HG03521 (cell line): ENCODE results near the gene NR1H4.
"Not testable (repeated sequence)": the region's sequence is repeated elsewhere in the genome, so short reads cannot be mapped to it uniquely, and the experiment has no call there.

Source experiments
- ATAC-seq: cut with Tn5 transposase; IDR thresholded peaks from one replicate; pipeline ENCODE4 v1.9.1; 2021; ENCODE audit warnings: mild to moderate bottlenecking, moderate library complexity; ENCODE audit not compliant: unreplicated experiment

Gene NR1H4

GRCh38 chr12:100564905-100565467, 91.3 kb downstream of the NR1H4 start:
- ATAC-seq, result no peak

DNA sequence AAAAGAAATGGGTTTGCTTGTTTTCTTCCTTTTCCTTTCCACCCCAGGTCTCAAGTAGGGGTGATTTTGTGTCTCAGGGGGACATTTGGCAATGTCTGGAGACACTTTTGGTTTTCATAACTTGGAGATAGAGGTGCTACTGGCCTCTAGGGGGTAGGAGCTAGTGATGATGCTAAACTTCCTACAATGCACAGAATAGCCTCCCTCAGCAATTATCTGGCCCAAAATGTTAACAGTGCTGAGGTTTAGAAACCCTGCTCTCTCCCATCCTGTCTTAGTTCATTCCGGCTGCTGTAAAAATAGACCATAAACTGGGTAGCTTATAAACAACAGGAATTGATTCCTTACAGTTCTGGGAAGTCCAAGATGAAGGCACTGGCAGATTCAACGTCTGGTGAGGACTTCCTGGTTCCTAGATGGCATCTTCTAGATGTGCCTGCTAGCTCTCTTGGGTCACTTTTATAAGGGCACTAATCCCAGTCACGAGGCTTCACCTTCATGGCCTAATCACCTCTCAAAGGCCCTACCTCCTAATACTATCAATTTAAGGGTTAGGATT, 92.4 kb downstream of the NR1H4 start:
- ATAC-seq, result no peak

DNA sequence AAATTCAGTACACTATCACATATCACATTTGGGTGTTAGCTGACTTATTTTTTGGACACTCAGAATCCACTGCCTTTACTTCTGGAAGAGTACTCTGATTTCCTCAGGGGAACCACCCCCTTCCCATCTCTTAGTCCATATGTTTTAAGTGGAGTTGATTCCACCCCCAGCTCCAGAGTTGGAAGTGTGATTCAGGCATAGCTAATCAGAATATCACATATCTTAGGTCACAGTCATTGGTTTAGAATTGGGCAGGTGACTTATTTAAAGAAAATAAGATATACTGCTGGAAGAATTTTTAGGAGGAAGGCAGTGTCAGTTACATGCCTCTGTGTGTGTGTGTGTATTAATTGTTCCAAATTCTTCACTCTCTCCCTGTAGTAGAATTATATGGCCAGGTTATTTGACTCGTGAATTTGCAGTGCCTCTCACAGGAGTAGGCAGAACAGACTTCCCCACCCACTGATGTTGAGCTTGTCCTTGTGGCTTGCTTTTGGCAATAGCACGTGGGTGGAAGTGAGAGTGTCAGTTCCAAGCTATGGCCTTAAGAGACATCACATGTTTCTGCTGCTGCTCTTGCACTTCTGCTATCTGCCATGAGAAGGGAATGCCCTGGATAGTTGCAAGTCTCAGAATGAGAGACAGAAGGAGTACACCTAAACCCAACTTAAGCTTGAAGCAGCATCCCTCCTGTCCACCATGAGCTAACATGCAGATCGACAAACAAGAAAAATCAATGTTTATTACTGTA, 93.4 kb downstream of the NR1H4 start:
- peak; percentile 90 for ATAC-seq

- ATAC-seq, result no peak
These were observed 94.3 kb downstream of the NR1H4 start for GRCh38 chr12:100567945-100568344.

- ATAC-seq, result no peak
These were observed 98.5 kb downstream of the NR1H4 start for GRCh38 chr12:100572184-100572583.

- peak; percentile 98 for ATAC-seq
These were observed 99.9 kb downstream of the NR1H4 start, which contains the start of gene GAS2L3 for GRCh38 chr12:100573292-100574186. Gene GAS2L3 (plus strand): TSS chr12:100573684. CDS start chr12:100594905, 21,221 bp downstream.

GRCh38 chr12:100574187-100575074, 100.8 kb downstream of the NR1H4 start:
- no peak for ATAC-seq

- ATAC-seq, result no peak
These were observed 102.8 kb downstream of the NR1H4 start for GRCh38 chr12:100576331-100577036.

DNA sequence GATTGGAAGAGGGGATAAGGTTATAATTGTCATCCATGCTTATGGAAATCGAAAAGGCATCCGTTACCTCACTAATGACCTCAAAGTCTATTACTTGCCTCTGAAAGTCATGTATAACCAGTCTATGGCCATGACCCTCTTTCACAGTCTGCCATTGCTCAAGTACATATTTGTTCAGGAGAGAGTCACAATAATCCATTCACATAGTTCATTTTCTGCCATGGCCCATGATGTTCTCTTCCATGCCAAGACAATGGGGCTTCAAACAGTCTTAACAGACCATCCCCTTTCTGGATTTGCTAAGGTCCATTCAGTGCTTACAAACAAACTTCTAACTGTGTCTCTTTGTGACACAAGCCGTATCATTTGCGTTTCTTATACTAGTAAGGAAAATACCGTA, 105.3 kb downstream of the NR1H4 start:
- ATAC-seq, result no peak

DNA sequence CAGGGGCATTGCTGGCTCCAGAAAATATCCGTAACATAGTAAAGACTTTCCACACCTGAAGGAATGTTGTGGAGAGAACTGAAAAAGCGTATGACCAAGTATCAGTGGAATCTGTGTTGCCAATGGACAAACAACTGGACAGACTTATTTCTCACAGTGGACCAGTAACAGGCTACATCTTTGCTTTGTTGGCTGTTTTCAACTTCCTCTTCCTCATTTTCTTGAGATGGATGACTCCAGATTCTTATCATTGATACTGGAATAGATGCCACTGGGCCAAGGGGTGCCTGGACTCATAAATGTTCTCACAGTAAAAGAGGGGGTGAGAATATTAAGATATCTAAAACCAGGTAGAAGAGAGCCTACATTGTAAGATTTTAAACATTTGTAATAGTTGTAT, 106.2 kb downstream of the NR1H4 start:
- no peak for ATAC-seq

DNA sequence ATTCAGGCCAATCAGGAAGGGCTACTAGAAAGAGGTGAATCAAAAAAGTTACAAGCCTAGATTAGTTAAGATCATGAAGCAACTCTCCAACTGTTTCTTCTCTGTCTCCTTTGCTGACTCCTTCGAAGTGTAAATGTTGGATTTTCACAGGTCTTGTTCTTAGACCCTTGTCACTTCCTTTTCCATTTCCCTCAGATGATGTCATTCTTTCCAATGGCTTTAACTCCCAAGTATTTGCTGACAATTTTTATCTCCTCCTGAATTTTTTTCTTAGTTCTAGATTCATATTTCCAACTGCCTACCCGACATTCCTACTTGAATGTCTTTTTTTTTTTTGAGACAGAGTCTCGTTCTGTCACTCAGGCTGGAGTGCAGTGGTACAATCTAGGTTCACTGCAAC, 110.6 kb downstream of the NR1H4 start:
- no peak for ATAC-seq

DNA sequence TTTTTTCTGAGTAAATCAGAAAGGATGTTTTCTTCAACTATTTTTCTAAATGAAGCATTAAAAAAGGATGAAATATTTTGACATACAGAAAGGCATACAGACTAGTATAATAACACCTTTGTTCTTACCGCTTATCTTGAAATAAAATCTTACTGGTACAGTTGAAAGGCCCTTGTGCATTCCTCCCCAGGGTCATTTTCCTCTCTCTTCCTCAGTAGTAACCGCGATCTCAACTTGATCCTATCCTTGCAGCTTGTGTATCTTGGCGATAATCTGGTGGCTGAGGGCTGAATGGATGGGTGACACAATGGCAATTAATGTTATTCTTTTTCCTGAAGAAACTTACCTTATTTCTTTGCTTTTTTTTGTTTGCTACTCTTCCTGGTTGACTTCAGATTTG, 118.3 kb downstream of the NR1H4 start:
- ATAC-seq, result no peak

GRCh38 chr12:100593490-100593889, 119.8 kb downstream of the NR1H4 start:
- no peak for ATAC-seq

GRCh38 chr12:100601626-100602025, 128.0 kb downstream of the NR1H4 start:
- no peak for ATAC-seq

DNA sequence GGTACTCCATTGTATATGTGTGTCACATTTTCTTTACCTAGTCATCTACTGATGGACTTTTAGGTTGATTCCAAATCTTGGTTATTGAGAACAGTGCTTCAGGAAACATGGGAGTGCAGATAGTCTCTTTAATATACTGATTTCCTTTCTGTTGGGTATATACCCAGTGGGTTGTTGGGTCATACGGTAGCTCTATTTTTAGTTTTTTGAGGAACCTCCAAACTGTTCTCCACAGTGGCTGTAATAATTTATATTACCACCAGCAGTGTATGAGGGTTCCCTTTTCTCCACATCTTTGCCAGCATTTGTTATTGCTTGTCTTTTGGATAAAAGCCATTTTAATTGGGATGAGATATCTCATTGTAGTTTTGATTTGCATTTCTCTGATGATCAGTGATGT, 129.3 kb downstream of the NR1H4 start:
- ATAC-seq, result not testable (repeated sequence)

- ATAC-seq, result no peak
These were observed 135.1 kb downstream of the NR1H4 start for GRCh38 chr12:100608776-100609175.

GRCh38 chr12:100610666-100611430, 137.2 kb downstream of the NR1H4 start:
- ATAC-seq, result no peak

DNA sequence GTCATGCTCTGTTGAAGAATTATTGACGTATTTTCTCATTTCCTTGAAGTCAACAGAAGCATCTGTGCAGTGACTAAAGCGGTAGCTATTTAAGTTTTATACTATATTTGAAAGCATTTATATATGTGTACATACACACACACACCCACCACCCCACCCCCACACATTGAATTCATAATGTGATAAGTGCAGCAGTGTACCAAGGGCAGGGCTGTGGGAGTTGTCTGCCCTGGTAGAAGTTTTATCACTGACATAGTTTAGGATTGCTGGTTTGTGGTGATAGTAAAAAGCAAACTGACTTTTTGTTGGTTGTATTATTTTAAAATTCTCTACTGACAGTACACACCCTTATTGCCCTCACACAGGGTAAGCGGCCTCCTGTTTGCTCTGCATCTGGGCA, 138.9 kb downstream of the NR1H4 start:
- no peak for ATAC-seq
